ENCODE data around the gene CASK.

The CASK gene

DNA sequence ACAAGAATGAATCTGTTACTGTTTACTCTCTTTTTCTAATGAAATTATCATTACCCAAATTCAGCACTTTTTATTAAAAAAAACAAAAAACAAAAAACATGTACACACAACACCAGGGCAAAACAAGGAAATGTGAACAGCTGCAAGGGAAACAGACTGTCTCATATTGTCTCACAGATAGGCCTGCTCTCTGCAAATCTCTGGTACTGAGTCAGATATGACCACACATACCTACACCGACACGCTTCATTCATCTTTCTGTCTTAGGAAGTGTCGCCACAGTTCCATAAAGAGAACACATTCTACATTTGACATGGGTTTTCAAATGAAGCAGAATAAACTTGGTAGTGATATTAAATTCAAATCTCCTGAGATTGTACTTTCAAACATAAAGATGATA is 326.8 kb downstream of the CASK start:
- Histone ChIP-seq H3K9me3 (ENCODE audit: control insufficient read depth, low read length) (no peaks in the 10 kb centered on the region), H2AFZ (ENCODE audit: low read depth, low read length) (no peak overlapping the region), H3K9ac (ENCODE audit: low read length) (no peak overlapping the region), H3K4me2 (ENCODE audit: low read length, poor library complexity, severe bottlenecking) (no peak overlapping the region), H3K23ac (ENCODE audit: low read length in 2 of 2) (no peak overlapping the region), H3K27me3 (ENCODE audit: control insufficient read depth in 1 of 2, insufficient read depth in 1 of 2, low read length in 2 of 2) (peaks cover 0 to 29% of the 10 kb centered on the region in 2 experiments), H2BK5ac (ENCODE audit: low read depth, low read length, poor library complexity, severe bottlenecking) (no peak overlapping the region), H3K4me3 (ENCODE audit: insufficient read depth in 1 of 2, low read depth in 1 of 2, low read length in 2 of 2) (no peak overlapping the region), H2BK120ac (ENCODE audit: low read depth, low read length) (no peak overlapping the region), H3K79me1 (replicated peaks; ENCODE audit: low read length, poor library complexity, severe bottlenecking) (peaks cover 7% of the 10 kb centered on the region), H3K27ac (ENCODE audit: low read length, poor library complexity, severe bottlenecking) (no peak overlapping the region), H4K8ac (ENCODE audit: low read length) (no peak overlapping the region), H3K4ac (ENCODE audit: low read depth in 1 of 2, low read length in 2 of 2) (no peak overlapping the region), H3K36me3 (ENCODE audit: control insufficient read depth in 1 of 2, insufficient read depth in 2 of 2, low read depth in 1 of 2, low read length in 2 of 2) (no peaks in the 10 kb centered on the region), H3K18ac (ENCODE audit: low read depth in 1 of 2, low read length in 2 of 2) (no peak overlapping the region), H3K14ac (ENCODE audit: low read length in 2 of 2) (no peak overlapping the region), H2AK5ac (ENCODE audit: low read length, severe bottlenecking) (no peak overlapping the region), H3K4me1 (ENCODE audit: control insufficient read depth, insufficient read depth, low read depth, low read length) (no peaks in the 10 kb centered on the region), H2BK15ac (ENCODE audit: low read depth, poor library complexity, severe bottlenecking) (no peak overlapping the region), H2BK12ac (ENCODE audit: low read length in 2 of 2) (no peak overlapping the region), H4K91ac (ENCODE audit: low read length) (no peak overlapping the region)
- DNase-seq = no peak
- no CpG with 5 or more reads among the region's 3 CpGs for WGBS

DNA sequence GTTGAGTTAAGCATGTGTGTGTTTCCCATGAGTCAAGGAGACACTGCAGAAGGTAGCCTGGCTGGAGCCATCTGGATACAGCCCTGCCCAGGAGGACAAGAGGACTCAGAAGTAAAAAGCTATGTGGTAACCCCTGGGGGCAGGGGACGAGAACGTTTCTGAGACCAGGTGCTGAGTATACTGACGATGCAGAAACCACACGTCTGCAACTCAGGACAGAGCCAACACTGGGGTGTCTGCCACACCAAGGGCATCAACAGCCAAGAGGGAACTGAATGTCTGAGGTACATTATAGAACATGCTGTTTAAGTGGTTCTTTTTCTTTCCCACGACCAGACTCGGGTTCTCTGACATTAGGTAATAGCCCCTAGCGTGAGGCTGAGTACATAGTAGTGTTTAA is 328.7 kb downstream of the CASK start:
- no peak overlapping the region for H3K4ac ChIP-seq (ENCODE audit: low read depth in 1 of 2, low read length in 2 of 2)
- H3K23ac ChIP-seq (ENCODE audit: low read length in 2 of 2) = no peak overlapping the region
- H4K8ac ChIP-seq (ENCODE audit: low read length) = no peak overlapping the region
- no peak overlapping the region for H2BK15ac ChIP-seq (ENCODE audit: low read depth, poor library complexity, severe bottlenecking)
- H3K4me2 ChIP-seq (ENCODE audit: low read length, poor library complexity, severe bottlenecking) = no peak overlapping the region
- no peak overlapping the region for H2AFZ ChIP-seq (ENCODE audit: low read depth, low read length)
- DNase-seq = no peak
- H2BK5ac ChIP-seq (ENCODE audit: low read depth, low read length, poor library complexity, severe bottlenecking) = no peak overlapping the region
- H3K4me1 ChIP-seq (ENCODE audit: control insufficient read depth, insufficient read depth, low read depth, low read length) = no peaks in the 10 kb centered on the region
- H3K27me3 ChIP-seq (ENCODE audit: control insufficient read depth in 1 of 2, insufficient read depth in 1 of 2, low read length in 2 of 2) = peaks cover 0 to 29% of the 10 kb centered on the region in 2 experiments
- no peak overlapping the region for H3K9ac ChIP-seq (ENCODE audit: low read length)
- H3K18ac ChIP-seq (ENCODE audit: low read depth in 1 of 2, low read length in 2 of 2) = peak overlapping the region in 1 of 2 experiments; percentile 40
- 86% methylated on average over 4 of the region's 7 CpGs for WGBS
- H3K27ac ChIP-seq (ENCODE audit: low read length, poor library complexity, severe bottlenecking) = no peak overlapping the region
- no peaks in the 10 kb centered on the region for H3K36me3 ChIP-seq (ENCODE audit: control insufficient read depth in 1 of 2, insufficient read depth in 2 of 2, low read depth in 1 of 2, low read length in 2 of 2)
- peak overlapping the region; percentile 48 for H2AK5ac ChIP-seq (ENCODE audit: low read length, severe bottlenecking)
- H3K79me1 ChIP-seq (replicated peaks; ENCODE audit: low read length, poor library complexity, severe bottlenecking) = peaks cover 7% of the 10 kb centered on the region
- no peak overlapping the region for H2BK120ac ChIP-seq (ENCODE audit: low read depth, low read length)
- no peak overlapping the region for H2BK12ac ChIP-seq (ENCODE audit: low read length in 2 of 2)
- H3K4me3 ChIP-seq (ENCODE audit: insufficient read depth in 1 of 2, low read depth in 1 of 2, low read length in 2 of 2) = no peak overlapping the region
- no peak overlapping the region for H4K91ac ChIP-seq (ENCODE audit: low read length)
- no peak overlapping the region for H3K14ac ChIP-seq (ENCODE audit: low read length in 2 of 2)
- no peaks in the 10 kb centered on the region for H3K9me3 ChIP-seq (ENCODE audit: control insufficient read depth, low read length)

DNA sequence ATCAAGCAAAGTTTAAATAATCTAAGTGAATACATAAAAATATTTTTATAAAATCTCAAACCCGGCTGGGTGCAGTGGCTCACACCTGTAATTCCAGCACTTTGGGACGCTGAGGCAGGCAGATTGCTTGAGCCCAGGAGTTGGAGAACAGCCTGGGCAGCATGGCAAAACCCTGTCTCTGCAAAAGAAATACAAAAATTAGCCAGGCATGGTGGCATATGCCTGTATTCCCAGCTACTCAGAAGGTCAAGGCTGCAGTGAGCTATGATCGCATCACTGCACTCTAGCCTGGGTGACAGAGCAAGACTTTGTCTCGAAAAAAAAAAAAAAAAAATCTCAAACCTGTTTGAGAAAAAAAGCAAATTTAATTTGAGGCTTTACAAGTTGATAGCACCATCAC is 331.4 kb downstream of the CASK start:
- Histone ChIP-seq H3K4me1 (ENCODE audit: control insufficient read depth, insufficient read depth, low read depth, low read length) (no peaks in the 10 kb centered on the region), H3K9me3 (ENCODE audit: control insufficient read depth, low read length) (no peaks in the 10 kb centered on the region), H3K4me3 (ENCODE audit: insufficient read depth in 1 of 2, low read depth in 1 of 2, low read length in 2 of 2) (no peak overlapping the region), H2BK5ac (ENCODE audit: low read depth, low read length, poor library complexity, severe bottlenecking) (no peak overlapping the region), H3K36me3 (ENCODE audit: control insufficient read depth in 1 of 2, insufficient read depth in 2 of 2, low read depth in 1 of 2, low read length in 2 of 2) (peaks cover 0 to 3% of the 10 kb centered on the region in 2 experiments), H3K4me2 (ENCODE audit: low read length, poor library complexity, severe bottlenecking) (no peak overlapping the region), H2BK12ac (ENCODE audit: low read length in 2 of 2) (no peak overlapping the region), H3K27me3 (ENCODE audit: control insufficient read depth in 1 of 2, insufficient read depth in 1 of 2, low read length in 2 of 2) (peaks cover 0 to 26% of the 10 kb centered on the region in 2 experiments), H2AK5ac (ENCODE audit: low read length, severe bottlenecking) (no peak overlapping the region), H2BK120ac (ENCODE audit: low read depth, low read length) (no peak overlapping the region), H2BK15ac (ENCODE audit: low read depth, poor library complexity, severe bottlenecking) (no peak overlapping the region), H4K8ac (ENCODE audit: low read length) (no peak overlapping the region), H3K9ac (ENCODE audit: low read length) (no peak overlapping the region), H3K79me1 (replicated peaks; ENCODE audit: low read length, poor library complexity, severe bottlenecking) (peaks cover 7% of the 10 kb centered on the region), H3K4ac (ENCODE audit: low read depth in 1 of 2, low read length in 2 of 2) (no peak overlapping the region), H3K14ac (ENCODE audit: low read length in 2 of 2) (no peak overlapping the region), H3K27ac (ENCODE audit: low read length, poor library complexity, severe bottlenecking) (no peak overlapping the region), H3K23ac (ENCODE audit: low read length in 2 of 2) (no peak overlapping the region), H2AFZ (ENCODE audit: low read depth, low read length) (no peak overlapping the region), H3K18ac (ENCODE audit: low read depth in 1 of 2, low read length in 2 of 2) (no peak overlapping the region), H4K91ac (ENCODE audit: low read length) (no peak overlapping the region)
- 98% methylated on average over 3 of the region's 4 CpGs for WGBS
- DNase-seq = no peak

GRCh38 chrX:41590641-41591040 is 332.7 kb downstream of the CASK start:
- DNase-seq = no peak
- no CpG with 5 or more reads among the region's 3 CpGs for WGBS
- no peaks in the 10 kb centered on the region for H3K4me1 ChIP-seq (ENCODE audit: control insufficient read depth, insufficient read depth, low read depth, low read length)

More at GRCh38 chrX:41590641-41591040, 332.7 kb downstream of the CASK start:
- no peak overlapping the region for H3K9ac ChIP-seq (ENCODE audit: low read length)
- no peak overlapping the region for H4K91ac ChIP-seq (ENCODE audit: low read length)
- no peak overlapping the region for H2BK12ac ChIP-seq (ENCODE audit: low read length in 2 of 2)
- no peak overlapping the region for H3K4ac ChIP-seq (ENCODE audit: low read depth in 1 of 2, low read length in 2 of 2)
- H2AK5ac ChIP-seq (ENCODE audit: low read length, severe bottlenecking) = no peak overlapping the region
- no peak overlapping the region for H2BK15ac ChIP-seq (ENCODE audit: low read depth, poor library complexity, severe bottlenecking)
- no peak overlapping the region for H3K23ac ChIP-seq (ENCODE audit: low read length in 2 of 2)
- H3K4me3 ChIP-seq (ENCODE audit: insufficient read depth in 1 of 2, low read depth in 1 of 2, low read length in 2 of 2) = no peak overlapping the region
- H3K27ac ChIP-seq (ENCODE audit: low read length, poor library complexity, severe bottlenecking) = no peak overlapping the region
- no peak overlapping the region for H2BK120ac ChIP-seq (ENCODE audit: low read depth, low read length)
- H3K18ac ChIP-seq (ENCODE audit: low read depth in 1 of 2, low read length in 2 of 2) = no peak overlapping the region
- H2BK5ac ChIP-seq (ENCODE audit: low read depth, low read length, poor library complexity, severe bottlenecking) = no peak overlapping the region
- peaks cover 0 to 23% of the 10 kb centered on the region in 2 experiments for H3K27me3 ChIP-seq (ENCODE audit: control insufficient read depth in 1 of 2, insufficient read depth in 1 of 2, low read length in 2 of 2)
- peaks cover 7% of the 10 kb centered on the region for H3K79me1 ChIP-seq (replicated peaks; ENCODE audit: low read length, poor library complexity, severe bottlenecking)
- peaks cover 0 to 3% of the 10 kb centered on the region in 2 experiments for H3K36me3 ChIP-seq (ENCODE audit: control insufficient read depth in 1 of 2, insufficient read depth in 2 of 2, low read depth in 1 of 2, low read length in 2 of 2)
- no peak overlapping the region for H3K4me2 ChIP-seq (ENCODE audit: low read length, poor library complexity, severe bottlenecking)
- H3K9me3 ChIP-seq (ENCODE audit: control insufficient read depth, low read length) = no peaks in the 10 kb centered on the region
- no peak overlapping the region for H4K8ac ChIP-seq (ENCODE audit: low read length)
- no peak overlapping the region for H3K14ac ChIP-seq (ENCODE audit: low read length in 2 of 2)
- no peak overlapping the region for H2AFZ ChIP-seq (ENCODE audit: low read depth, low read length)

All from mesenchymal stem cell (in vitro differentiated cells and primary cell).